GM21717 (cell line): ENCODE results near the gene STYXL1.
A peak's percentile ranks its signal among the peaks of the same experiment; 100 is the strongest.

ENCODE experiments used
- ATAC-seq: cut with Tn5 transposase; IDR thresholded peaks from one replicate; pipeline ENCODE4 v1.9.1; 2021; ENCODE audit warnings: mild to moderate bottlenecking, moderate library complexity; ENCODE audit not compliant: unreplicated experiment

STYXL1 gene

DNA sequence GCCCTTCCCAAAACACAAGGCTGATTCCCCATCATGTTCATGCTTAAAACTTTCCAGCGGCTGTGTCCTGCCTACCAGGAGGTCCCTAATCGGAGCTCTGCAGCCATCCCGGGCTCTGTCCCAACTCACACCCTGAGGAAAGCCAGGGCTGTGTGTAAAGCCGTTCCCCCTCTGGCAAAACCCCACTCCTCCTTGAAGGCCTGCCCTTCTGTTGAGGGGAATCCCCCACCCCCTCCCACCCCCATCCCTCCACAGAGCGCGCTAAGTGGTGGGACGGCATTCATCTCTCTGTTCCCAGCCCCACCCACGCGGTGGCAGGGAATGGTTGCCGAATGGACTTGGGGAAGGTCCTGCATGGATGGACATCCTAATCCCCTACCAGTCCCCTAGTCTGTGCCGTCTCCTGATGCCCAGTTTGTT, 52.7 kb downstream of the STYXL1 start:
- ATAC-seq, result no peak

DNA sequence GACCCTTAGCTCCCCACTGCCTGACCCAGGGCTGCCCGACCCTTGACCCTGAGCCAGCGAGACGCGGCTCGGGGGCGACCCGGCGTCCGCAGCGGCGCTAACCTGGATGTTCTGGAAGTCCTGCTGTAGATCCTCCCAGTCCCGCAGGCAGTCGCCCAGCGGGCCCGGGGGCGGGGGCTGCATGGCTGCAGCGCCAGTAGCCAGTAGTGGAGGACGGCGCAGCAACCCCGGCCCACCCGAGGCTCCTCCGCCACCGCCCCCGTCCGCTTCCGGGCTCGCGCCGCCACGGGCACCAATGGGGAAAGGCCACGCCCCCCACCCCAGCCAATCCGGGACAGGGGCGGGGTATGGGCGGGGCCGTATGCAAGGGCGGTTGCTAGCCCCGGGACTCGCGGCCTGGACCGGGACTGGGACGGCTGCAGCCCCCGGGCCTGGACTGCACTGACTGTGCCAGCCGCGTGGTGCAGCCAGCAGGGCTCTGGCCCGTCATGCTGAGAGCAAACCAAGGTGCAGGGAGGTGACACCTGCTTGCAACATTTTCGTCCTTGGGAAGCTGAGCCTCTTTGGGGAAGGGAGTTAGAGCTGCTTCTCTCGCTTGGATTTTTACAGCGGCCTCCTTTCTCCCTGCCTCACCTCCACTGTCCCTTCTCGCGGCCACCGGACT, 53.3 kb downstream of the STYXL1 start, which contains the start of gene TMEM120A:
Gene TMEM120A (minus strand): TSS at position 208 of the 664 bp plus-strand sequence. CDS start 25 bp downstream, at position 183.
- ATAC-seq, result peak; percentile 88

DNA sequence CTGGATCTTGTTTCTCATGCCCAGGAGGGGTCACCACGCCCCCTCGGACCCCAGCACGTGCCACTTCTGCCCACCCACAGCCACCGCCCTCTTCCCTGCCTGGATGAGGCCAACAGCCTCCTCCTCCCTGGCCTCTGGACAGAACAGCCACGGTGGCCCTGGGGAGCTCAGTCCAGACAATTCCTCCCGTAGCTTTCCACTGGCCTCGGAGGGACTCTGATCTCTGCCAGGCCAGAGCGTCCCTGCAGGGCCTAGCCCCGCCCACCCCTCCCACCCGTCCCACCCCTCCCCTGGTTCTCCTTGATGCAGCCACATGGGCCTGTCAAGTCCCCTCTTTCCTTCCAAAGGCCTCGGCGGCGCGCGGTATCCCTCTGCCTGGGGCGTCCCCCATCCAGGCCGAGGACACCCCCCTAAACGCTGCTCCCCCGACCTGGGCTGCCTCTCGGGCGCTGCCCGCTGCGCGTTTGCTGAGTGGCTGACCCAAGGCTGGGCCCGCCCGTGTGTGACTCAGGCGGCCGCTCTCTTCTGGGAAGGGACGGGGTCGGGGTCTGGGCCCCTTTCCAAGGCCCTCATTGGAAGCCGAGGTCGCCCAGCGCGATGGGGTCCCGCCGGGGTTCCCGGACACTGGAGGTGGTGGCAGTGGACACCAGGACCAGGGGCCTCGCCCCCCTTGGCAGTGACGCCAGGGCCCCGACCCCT, 54.0 kb downstream of the STYXL1 start:
- no peak for ATAC-seq

DNA sequence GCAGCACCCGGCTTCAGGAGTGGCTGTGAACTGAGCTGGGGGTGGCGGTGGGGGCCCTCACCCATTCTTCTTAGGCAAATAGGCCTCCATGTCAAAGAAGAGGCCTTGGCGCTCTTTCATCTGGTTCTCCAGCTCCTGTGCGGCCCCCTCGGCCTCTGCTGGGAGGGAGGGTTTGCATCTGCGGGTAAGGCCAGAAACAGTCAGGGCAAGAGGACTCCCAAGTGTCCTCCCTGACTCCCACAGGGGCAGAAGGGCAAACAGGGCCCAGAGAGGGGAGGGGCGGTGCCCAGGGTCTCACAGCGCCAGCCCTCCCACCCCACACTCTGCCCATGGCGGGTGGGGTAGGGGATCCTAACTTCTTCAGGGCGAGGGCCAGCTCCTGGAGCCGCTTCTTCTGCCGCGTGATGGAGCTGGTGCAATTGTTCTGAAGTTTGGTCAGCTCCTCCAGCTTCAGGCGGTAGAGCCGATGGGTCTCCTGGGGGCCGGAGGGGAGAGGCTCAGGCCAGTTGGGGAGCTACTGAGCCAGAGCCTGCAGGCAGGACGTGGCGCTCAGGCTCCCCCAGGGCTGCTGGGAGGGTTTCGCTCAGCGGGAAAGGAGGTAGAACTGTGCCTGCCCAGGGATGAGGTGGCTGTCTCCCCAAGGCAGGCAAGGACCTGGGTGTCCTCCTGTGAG, 55.6 kb downstream of the STYXL1 start:
- ATAC-seq, result no peak

DNA sequence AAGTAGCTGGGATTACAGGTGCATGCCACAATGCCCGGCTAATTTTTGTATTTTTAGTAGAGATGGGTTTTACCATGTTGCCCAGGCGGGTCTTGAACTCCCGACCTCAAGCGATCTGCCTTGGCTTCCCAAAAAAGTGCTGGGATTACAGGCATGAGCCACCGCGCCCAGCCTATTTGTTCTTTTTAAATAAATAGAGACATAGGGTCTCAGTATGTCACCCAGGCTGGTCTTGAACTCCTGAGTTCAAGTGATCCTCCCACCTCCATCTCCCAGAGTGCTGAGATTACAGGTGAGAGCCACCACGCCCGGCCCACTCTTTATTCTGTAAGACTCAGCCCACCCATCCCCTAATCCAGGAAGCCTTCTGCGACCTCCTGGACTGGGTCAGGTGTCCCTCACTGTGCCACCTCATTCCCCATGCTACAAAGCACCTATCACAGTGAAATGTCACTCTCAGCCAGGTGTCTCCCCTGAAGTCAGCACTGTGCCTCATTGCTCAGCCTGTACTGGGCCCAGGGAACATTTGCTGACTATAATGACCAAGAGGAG, 56.2 kb downstream of the STYXL1 start:
- no peak for ATAC-seq

DNA sequence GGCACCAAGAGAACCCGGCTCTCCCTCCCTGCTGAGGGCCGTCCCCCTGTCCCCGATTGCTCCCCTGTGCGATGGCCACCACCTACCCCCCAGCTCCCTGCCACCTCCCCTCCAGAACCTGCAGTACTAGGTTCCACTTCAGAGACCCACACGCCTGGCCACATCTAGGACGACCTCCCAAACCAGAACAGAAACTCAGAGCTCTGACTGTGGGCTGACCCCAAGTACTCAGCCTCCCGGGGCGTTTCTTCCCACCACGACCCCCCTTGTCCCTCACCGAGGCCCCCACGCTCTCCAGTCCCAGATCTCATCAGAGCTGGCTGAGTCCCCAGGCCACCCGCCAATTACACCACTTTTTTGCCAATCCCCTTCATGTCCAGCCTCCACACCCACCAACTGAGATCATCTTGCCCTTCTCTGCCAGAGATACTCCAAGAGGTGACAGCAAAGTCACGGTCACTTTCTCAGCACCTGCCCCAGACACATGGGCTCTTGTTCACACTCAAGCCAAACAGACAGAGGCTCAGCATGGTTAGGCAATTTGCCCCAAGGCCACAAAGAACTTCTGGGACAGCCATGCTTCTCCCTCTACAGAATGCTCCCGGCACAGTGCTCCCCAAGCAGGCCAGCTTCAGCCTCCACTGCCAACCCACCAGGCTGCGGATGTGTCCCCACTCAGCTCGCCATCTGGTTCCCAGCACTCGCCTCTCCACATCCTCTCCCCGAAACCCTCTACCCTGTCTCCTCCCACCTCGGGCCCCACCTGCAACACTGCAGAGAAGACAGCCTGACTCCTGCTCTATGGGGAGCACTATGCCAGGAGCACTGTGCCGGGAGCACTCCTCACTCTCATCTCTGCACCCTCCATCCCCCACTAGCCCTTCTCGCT, 58.1 kb downstream of the STYXL1 start:
- ATAC-seq, result no peak

DNA sequence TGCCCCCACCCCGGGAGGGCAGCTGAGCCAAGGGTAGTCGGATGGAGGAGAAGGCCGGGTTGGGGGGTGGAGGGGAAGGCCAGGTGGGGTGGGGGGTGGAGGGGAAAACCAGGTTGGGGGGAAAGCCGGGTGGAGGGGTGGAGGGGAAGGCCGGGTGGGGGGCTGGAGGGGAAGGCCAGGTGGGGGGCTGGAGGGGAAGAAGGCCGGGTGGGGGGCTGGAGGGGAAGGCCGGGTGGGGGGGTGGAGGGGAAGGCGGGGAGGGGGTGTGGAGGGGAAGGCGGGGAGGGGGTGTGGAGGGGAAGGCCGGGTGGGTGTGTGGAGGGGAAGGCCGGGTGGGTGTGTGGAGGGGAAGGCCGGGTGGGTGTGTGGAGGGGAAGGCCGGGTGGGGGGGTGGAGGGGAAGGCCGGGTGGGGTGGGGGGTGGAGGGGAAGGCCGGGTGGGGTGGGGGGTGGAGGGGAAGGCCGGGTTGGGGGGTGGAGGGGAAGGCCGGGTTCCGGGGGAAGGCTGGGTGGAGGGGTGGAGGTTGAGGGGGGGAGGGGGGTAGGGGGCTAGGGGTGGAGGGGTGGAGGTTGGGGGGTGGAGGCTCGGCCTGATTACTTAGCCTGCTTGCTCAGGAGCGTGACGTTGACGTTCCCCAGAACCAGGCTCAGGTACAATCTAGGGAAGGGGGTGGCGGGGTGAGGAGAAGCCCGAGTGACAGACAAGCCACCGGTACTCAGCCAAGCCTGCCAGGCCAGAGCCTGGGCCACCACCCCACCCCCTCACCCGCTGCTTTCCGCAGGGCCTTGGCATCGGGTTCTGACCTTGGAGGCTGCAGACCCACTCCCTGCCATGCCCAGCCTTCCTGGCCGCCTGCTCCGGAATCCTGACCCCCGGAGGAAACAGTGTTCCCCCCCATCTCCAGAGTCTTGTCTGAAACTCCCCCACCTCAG, 59.0 kb downstream of the STYXL1 start:
- no peak for ATAC-seq

DNA sequence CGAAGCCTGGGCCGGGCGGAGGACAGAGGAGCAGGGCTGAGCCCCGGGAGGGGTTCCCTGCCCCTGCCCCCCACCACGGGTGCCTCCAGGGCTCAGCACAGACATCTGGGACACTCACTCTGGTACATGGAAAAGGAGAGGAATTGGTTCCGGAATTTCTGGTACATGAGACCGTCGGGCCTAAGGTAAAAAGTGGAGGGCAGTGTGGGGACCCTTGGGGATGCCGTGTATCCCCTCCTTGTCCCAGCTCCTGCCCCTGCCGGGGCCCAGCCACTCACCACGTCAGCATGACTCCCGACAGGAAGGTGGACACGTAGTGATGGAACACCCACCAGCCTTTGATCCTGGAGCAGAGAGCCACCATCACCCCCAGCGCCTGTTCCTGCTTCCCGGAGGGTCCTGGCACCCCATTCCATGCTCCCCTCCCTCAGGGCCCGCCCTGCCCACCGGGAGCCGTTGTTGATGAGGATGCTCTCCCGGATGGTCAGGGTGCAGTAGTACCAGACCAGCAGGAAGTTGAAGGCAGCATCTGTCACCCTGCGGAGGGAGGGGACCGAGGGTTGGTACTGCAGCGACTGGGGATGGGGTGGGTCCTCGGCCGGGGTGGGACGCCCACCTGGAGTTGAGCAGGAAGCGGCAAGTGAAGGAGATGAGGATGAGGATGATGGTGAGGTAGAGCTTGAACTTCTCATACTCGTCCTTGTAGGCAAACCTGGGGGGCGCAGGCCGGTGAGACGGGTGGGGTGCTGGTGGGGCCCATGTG, 59.8 kb downstream of the STYXL1 start:
- no peak for ATAC-seq

DNA sequence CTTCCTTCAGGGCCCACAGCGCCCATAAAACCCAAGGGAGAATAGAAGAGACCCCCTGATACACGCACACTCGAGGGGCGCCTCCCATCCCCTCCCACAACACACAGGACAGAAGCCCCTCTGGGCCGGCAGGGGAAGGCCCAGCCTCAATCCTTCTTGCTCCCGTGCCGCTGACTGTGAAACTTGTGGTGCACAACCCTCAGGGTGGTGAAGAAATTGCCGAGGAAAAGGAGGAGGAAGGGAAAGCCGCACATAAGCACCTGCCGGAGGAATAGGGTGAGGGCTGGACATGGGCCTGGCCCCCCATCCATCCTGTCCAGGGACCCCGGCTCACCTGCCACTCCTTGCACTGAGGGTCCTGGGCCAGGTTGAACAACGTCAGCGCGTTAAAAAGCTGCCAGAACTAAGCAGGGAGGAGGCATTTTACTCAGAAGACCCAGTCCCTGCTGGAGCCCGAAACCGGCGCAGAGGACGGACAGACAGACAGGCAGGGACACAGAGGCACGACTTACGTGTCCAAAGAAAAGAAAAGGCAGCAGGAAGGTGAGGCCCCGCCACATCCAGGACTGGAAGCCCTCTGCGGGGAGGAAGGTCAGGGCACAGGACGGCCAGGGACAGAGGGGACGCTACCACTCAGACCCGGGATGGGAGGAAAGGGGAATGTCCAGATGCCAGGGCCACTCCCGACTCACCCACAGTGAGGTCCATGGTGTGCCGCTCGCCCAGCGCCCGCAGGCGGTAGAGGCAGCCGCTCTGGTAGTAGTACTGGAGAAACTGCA, 60.6 kb downstream of the STYXL1 start:
- no peak for ATAC-seq

DNA sequence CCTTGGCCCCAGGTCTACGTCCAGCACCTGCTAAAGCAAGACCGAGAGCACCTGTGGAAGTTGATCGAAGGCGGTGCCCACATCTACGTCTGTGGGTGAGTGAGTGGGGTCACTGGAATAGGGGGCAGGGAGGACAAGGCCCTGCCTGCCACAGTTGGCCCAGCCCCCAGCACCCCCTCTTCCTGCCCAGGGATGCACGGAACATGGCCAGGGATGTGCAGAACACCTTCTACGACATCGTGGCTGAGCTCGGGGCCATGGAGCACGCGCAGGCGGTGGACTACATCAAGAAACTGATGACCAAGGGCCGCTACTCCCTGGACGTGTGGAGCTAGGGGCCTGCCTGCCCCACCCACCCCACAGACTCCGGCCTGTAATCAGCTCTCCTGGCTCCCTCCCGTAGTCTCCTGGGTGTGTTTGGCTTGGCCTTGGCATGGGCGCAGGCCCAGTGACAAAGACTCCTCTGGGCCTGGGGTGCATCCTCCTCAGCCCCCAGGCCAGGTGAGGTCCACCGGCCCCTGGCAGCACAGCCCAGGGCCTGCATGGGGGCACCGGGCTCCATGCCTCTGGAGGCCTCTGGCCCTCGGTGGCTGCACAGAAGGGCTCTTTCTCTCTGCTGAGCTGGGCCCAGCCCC, 61.5 kb downstream of the STYXL1 start:
- no peak for ATAC-seq

DNA sequence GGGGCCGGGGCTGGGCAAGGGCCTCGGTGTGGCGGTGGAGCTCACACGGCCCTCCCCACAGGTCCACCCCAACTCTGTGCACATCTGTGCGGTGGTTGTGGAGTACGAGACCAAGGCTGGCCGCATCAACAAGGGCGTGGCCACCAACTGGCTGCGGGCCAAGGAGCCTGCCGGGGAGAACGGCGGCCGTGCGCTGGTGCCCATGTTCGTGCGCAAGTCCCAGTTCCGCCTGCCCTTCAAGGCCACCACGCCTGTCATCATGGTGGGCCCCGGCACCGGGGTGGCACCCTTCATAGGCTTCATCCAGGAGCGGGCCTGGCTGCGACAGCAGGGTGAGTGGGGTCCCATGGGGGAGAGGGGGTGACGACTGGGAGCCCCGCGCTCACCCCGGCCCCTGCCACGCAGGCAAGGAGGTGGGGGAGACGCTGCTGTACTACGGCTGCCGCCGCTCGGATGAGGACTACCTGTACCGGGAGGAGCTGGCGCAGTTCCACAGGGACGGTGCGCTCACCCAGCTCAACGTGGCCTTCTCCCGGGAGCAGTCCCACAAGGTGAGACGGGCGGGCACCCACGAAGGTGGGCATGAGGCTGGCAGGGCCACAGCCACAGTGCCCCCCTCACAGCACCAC, 62.2 kb downstream of the STYXL1 start:
- ATAC-seq, result no peak

DNA sequence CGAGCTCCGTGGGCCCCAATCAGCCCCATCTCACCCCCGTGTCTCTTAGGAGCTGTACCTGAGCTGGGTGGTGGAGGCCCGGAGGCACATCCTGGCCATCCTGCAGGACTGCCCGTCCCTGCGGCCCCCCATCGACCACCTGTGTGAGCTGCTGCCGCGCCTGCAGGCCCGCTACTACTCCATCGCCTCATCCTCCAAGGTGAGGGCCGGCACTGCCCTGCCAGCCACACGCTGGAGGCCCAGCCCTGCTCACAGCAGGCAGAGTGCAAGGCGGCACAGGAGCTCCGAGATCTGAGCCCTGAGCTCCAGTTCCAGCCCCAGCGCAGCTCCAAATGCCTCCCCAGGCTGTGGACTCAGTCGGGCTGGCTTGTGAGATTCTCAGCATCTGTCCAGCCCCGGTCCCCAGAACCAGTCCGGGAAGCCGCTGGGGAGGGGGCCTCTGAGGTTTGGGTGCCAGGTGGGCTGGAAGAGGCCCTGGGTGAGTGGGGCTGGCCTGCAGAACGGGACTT, 62.7 kb downstream of the STYXL1 start:
- ATAC-seq, result no peak

DNA sequence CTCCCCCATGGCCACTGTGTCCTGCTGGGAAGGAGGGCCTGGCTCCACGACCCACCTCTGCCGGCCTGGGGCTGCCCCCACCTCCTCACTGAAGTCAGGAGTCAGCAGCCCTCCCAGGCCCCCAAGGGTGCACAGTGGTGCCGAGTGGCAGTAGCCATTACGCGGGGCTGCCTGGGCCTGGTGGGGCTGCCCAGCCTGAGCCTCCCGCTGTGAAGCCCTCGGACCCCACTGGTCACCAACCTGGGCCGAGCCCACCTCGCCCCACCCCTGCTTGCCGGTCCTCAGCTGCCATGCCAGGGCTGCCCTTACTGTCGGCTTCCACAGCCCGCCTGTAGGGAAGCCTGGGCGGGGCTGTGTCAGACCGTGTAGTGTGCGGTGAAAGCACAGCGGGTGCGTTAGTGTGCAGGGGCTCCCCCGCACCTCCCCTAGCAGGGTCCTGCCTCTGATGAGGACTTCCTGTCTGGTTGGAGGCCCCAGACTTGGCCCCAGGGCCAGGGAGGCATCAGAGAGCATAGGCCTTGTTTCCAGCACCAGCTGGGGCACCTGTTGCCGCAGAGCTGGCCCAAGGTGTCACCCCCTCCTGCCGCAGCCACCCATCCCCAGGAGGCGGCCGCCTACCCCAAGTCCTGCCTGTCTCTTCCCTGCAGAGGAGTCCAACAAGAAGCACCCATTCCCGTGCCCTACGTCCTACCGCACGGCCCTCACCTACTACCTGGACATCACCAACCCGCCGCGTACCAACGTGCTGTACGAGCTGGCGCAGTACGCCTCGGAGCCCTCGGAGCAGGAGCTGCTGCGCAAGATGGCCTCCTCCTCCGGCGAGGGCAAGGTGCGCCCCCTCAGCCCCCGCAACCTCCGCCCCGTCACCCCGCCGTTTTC, 63.4 kb downstream of the STYXL1 start:
- no peak for ATAC-seq

DNA sequence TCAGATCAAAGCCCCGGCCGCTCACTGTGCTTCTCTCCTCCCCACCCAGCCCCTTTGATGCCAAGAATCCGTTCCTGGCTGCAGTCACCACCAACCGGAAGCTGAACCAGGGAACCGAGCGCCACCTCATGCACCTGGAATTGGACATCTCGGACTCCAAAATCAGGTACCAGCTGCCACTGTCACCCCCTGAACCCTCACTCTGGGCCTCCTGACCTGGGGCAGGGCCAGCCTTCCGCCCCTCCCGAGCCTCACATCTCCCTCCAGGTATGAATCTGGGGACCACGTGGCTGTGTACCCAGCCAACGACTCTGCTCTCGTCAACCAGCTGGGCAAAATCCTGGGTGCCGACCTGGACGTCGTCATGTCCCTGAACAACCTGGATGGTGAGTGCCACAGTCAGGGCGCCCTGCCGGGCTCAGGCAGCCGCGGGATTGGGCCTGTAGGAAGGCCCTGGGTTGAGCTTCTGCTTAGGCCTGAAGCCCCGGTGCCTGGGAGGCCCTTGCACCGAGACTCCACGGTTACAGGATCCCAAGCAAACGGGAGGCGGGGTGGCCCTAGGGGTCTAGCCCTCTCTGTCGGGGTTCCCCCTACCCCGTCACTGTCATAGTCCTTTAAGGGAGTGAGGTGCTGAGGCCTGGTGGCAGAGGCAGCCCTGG, 64.2 kb downstream of the STYXL1 start:
- ATAC-seq, result no peak

DNA sequence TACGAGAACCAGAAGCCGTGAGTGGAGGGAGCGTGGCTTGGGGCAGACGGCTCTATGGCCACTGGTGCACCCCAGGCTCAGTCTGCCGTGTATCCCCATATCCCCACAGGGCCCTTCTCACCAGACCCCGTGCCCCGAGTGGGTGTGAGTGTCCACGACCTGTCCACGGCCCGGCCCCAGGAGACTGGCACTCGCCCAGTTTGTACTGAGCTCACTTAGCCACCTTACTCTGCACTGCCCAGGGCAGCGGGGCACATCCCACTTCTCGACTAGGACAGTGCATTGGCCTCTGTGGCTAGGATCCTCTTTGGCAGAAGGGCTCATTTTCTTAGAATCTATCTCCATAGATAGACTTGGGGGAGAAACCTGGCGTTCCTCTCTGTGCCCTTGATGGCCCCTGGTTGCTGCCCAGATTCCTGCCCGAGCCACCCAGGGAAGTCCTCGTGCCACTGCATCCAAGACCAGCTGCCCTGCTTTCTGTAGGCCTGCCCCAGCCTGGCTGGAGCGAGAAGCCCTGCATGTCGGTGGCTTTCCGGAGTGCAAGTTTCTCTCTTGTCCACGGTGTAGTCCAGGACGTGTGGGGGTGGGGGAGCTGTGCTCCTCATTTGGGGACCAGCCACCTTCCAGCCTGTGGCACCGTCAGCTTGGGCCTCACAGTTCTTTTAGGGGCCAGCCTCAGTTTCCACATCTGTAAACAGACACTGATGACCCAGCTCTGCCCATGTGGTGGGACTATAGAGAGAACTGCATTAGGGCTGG, 65.3 kb downstream of the STYXL1 start:
- no peak for ATAC-seq
